ENCODE results near the gene GDA.

DNA sequence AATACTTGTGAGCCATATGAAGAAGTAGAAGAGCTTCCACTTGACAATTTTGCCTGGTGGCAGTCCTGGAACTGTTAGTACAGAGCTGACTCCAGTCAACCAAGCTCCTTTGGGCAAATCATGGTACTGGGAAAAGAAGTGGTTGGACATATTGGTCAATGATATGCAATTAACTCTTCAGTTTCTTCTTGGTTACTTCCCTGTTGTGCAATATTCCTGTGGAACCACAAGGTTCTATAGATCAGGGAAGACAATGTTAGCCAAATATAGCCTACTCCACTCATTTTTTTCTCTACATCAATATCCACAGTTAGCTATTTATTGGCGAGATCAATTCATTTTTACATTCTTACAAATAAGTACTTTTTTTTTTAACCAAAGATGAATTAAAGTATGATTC is 14.4 kb upstream of the GDA start:
- TF ChIP-seq, protein P1, sequence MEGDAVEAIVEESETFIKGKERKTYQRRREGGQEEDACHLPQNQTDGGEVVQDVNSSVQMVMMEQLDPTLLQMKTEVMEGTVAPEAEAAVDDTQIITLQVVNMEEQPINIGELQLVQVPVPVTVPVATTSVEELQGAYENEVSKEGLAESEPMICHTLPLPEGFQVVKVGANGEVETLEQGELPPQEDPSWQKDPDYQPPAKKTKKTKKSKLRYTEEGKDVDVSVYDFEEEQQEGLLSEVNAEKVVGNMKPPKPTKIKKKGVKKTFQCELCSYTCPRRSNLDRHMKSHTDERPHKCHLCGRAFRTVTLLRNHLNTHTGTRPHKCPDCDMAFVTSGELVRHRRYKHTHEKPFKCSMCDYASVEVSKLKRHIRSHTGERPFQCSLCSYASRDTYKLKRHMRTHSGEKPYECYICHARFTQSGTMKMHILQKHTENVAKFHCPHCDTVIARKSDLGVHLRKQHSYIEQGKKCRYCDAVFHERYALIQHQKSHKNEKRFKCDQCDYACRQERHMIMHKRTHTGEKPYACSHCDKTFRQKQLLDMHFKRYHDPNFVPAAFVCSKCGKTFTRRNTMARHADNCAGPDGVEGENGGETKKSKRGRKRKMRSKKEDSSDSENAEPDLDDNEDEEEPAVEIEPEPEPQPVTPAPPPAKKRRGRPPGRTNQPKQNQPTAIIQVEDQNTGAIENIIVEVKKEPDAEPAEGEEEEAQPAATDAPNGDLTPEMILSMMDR (IDR thresholded peaks at IDR 0.05; ENCODE audit: low read depth, low read length, poor library complexity, severe bottlenecking), result no peak
- no peak for TF ChIP-seq EZH2phosphoT487 (IDR thresholded peaks at IDR 0.05; ENCODE audit: borderline replicate concordance, low read length)

All from DOHH2 (cell line).